Effector memory CD8-positive, alpha-beta T cell (primary cell): Measurements from ENCODE around the gene SORT1.
"Not testable (repeated sequence)": the region's sequence is repeated elsewhere in the genome, so short reads cannot be mapped to it uniquely, and the experiment has no call there.

Experiments
- ATAC-seq: fragments of 150-1000 bp; cut with Tn5 transposase; replicated peaks from 2 replicates; pipeline ENCODE4 v1.10.0; 2021; ENCODE audit warnings: mild to moderate bottlenecking, moderate library complexity
- DNase-seq, 3 experiments: peaks; one replicate each; pipeline ENCODE4 v3.0.0; 2021
- H3K27ac Mint-ChIP-seq, 2 donors: one replicate each; pipeline ENCODE4 v1.8.0; 2022; ENCODE audit warnings: mild to moderate bottlenecking in 2 of 2, mixed read lengths in 2 of 2, moderate library complexity in 2 of 2
- H3K27me3 Mint-ChIP-seq, 2 donors: one replicate each; pipeline ENCODE4 v1.8.0; 2022; ENCODE audit warnings: mixed read lengths in 2 of 2
- H3K36me3 Mint-ChIP-seq: one replicate; pipeline ENCODE4 v1.8.0; 2022; ENCODE audit warnings: mild to moderate bottlenecking, moderate library complexity, mixed read lengths; ENCODE audit not compliant: insufficient read depth
- H3K4me1 Mint-ChIP-seq, 2 donors: one replicate each; pipeline ENCODE4 v1.8.0; 2022; ENCODE audit warnings: low read depth in 2 of 2, mixed read lengths in 2 of 2
- H3K4me3 Mint-ChIP-seq, 2 donors: one replicate each; pipeline ENCODE4 v1.8.0; 2022; ENCODE audit warnings: mild to moderate bottlenecking in 2 of 2, mixed read lengths in 2 of 2, moderate library complexity in 2 of 2
- H3K9me3 Mint-ChIP-seq, 2 donors: one replicate each; pipeline ENCODE4 v1.8.0; 2022; ENCODE audit warnings: mixed read lengths in 2 of 2

SORT1 gene

GRCh38 chr1:109301874-109302273, 95.8 kb downstream of the SORT1 start:
- Mint-ChIP-seq H3K9me3 (no peaks in the 10 kb centered on the region), H3K27me3 (peaks cover 25 to 27% of the 10 kb centered on the region in 2 donors), H3K4me3 (no peak overlapping the region), H3K27ac (no peak overlapping the region), H3K36me3 (no peaks in the 10 kb centered on the region), H3K4me1 (no peaks in the 10 kb centered on the region)
- ATAC-seq, result no peak
- DNase-seq, result no peak

- Mint-ChIP-seq H3K27ac (no peak overlapping the region), H3K9me3 (no peaks in the 10 kb centered on the region), H3K36me3 (no peaks in the 10 kb centered on the region), H3K4me1 (no peaks in the 10 kb centered on the region), H3K4me3 (no peak overlapping the region), H3K27me3 (peaks cover 25 to 35% of the 10 kb centered on the region in 2 donors)
- DNase-seq (no peak), ATAC-seq (no peak)
Observed at GRCh38 chr1:109300650-109301151, 97.0 kb downstream of the SORT1 start.

- H3K27me3 Mint-ChIP-seq, result peaks cover 29 to 45% of the 10 kb centered on the region in 2 donors
- no peak overlapping the region for H3K27ac Mint-ChIP-seq
- no peak overlapping the region for H3K4me3 Mint-ChIP-seq
- no peaks in the 10 kb centered on the region for H3K4me1 Mint-ChIP-seq
- DNase-seq (no peak), ATAC-seq (no peak)
- H3K36me3 Mint-ChIP-seq, result peaks cover 3% of the 10 kb centered on the region
- no peaks in the 10 kb centered on the region for H3K9me3 Mint-ChIP-seq
Observed at GRCh38 chr1:109299558-109300343, 98.0 kb downstream of the SORT1 start.

GRCh38 chr1:109298666-109299557, 98.8 kb downstream of the SORT1 start:
- peaks cover 33 to 52% of the 10 kb centered on the region in 2 donors for H3K27me3 Mint-ChIP-seq
- H3K27ac Mint-ChIP-seq, result peak overlapping the region in 1 of 2 donors; percentile 18
- no peak overlapping the region for H3K4me3 Mint-ChIP-seq
- no peaks in the 10 kb centered on the region for H3K9me3 Mint-ChIP-seq
- ATAC-seq (no peak), DNase-seq (no peak)
- no peaks in the 10 kb centered on the region for H3K4me1 Mint-ChIP-seq
- H3K36me3 Mint-ChIP-seq, result peaks cover 3% of the 10 kb centered on the region

GRCh38 chr1:109296782-109297181, 100.9 kb downstream of the SORT1 start:
- Mint-ChIP-seq H3K27ac (no peak overlapping the region), H3K36me3 (peaks cover 3% of the 10 kb centered on the region), H3K27me3 (peaks cover 44 to 70% of the 10 kb centered on the region in 2 donors), H3K9me3 (no peaks in the 10 kb centered on the region), H3K4me3 (no peak overlapping the region), H3K4me1 (no peaks in the 10 kb centered on the region)
- ATAC-seq (no peak), DNase-seq (no peak)

GRCh38 chr1:109295712-109296415, 101.9 kb downstream of the SORT1 start:
- H3K27me3 Mint-ChIP-seq, result peaks cover 44 to 72% of the 10 kb centered on the region in 2 donors
- H3K4me3 Mint-ChIP-seq, result no peak overlapping the region
- no peaks in the 10 kb centered on the region for H3K4me1 Mint-ChIP-seq
- H3K36me3 Mint-ChIP-seq, result peaks cover 3% of the 10 kb centered on the region
- DNase-seq, result no peak
- ATAC-seq, result no peak
- H3K9me3 Mint-ChIP-seq, result no peaks in the 10 kb centered on the region
- no peak overlapping the region for H3K27ac Mint-ChIP-seq

- H3K4me3 Mint-ChIP-seq, result no peak overlapping the region
- DNase-seq (no peak), ATAC-seq (no peak)
- H3K36me3 Mint-ChIP-seq, result peaks cover 3% of the 10 kb centered on the region
- no peak overlapping the region for H3K27ac Mint-ChIP-seq
- no peaks in the 10 kb centered on the region for H3K4me1 Mint-ChIP-seq
- no peaks in the 10 kb centered on the region for H3K9me3 Mint-ChIP-seq
- H3K27me3 Mint-ChIP-seq, result peaks cover 33 to 66% of the 10 kb centered on the region in 2 donors
Observed at GRCh38 chr1:109294481-109294880, 103.2 kb downstream of the SORT1 start.

GRCh38 chr1:109293026-109293425, 104.7 kb downstream of the SORT1 start:
- DNase-seq (no peak), ATAC-seq (no peak)
- Mint-ChIP-seq H3K9me3 (no peaks in the 10 kb centered on the region), H3K4me1 (no peaks in the 10 kb centered on the region), H3K36me3 (peaks cover 3% of the 10 kb centered on the region), H3K27ac (no peak overlapping the region), H3K4me3 (no peak overlapping the region), H3K27me3 (peaks cover 27 to 60% of the 10 kb centered on the region in 2 donors)

GRCh38 chr1:109292364-109292763, 105.4 kb downstream of the SORT1 start:
- Mint-ChIP-seq H3K36me3 (peaks cover 3% of the 10 kb centered on the region), H3K4me3 (no peak overlapping the region), H3K9me3 (no peaks in the 10 kb centered on the region), H3K4me1 (no peaks in the 10 kb centered on the region), H3K27ac (no peak overlapping the region), H3K27me3 (peaks cover 27 to 59% of the 10 kb centered on the region in 2 donors)
- no peak for ATAC-seq
- no peak for DNase-seq

GRCh38 chr1:109290998-109291397, 106.7 kb downstream of the SORT1 start:
- ATAC-seq, result no peak
- no peak overlapping the region for H3K27ac Mint-ChIP-seq
- H3K36me3 Mint-ChIP-seq, result peaks cover 3% of the 10 kb centered on the region
- no peaks in the 10 kb centered on the region for H3K4me1 Mint-ChIP-seq
- no peak for DNase-seq
- H3K4me3 Mint-ChIP-seq, result no peak overlapping the region
- no peaks in the 10 kb centered on the region for H3K9me3 Mint-ChIP-seq
- peaks cover 27 to 49% of the 10 kb centered on the region in 2 donors for H3K27me3 Mint-ChIP-seq

- ATAC-seq, result no peak
- peaks cover 27 to 40% of the 10 kb centered on the region in 2 donors for H3K27me3 Mint-ChIP-seq
- no peaks in the 10 kb centered on the region for H3K4me1 Mint-ChIP-seq
- DNase-seq, result no peak
- H3K4me3 Mint-ChIP-seq, result no peak overlapping the region
- no peak overlapping the region for H3K27ac Mint-ChIP-seq
- no peaks in the 10 kb centered on the region for H3K9me3 Mint-ChIP-seq
- peaks cover 2% of the 10 kb centered on the region for H3K36me3 Mint-ChIP-seq
Observed at GRCh38 chr1:109290137-109290536, 107.6 kb downstream of the SORT1 start.

- not testable (repeated sequence) for H3K27ac Mint-ChIP-seq, H3K4me3 Mint-ChIP-seq, ATAC-seq, DNase-seq, H3K9me3 Mint-ChIP-seq, H3K4me1 Mint-ChIP-seq, H3K36me3 Mint-ChIP-seq
- peaks cover 7 to 11% of the 10 kb centered on the region in 2 donors for H3K27me3 Mint-ChIP-seq
Observed at GRCh38 chr1:109286762-109287161, 111.0 kb downstream of the SORT1 start.
